BLaER1 (cell line): Measurements from ENCODE around the gene FLRT1.

Source experiments
- H3K27ac ChIP-seq: shearing (Covaris generic); formaldehyde crosslinking; 2 replicates; pipeline ENCODE4 v1.8.1; 2022
- H3K27me3 ChIP-seq: shearing (Covaris generic); formaldehyde crosslinking; 2 replicates; pipeline ENCODE4 v1.8.1; 2022
- H3K36me3 ChIP-seq: shearing (Covaris generic); formaldehyde crosslinking; 2 replicates; pipeline ENCODE4 v1.8.1; 2022
- H3K4me1 ChIP-seq: shearing (Covaris generic); formaldehyde crosslinking; 2 replicates; pipeline ENCODE4 v1.8.1; 2022
- H3K4me2 ChIP-seq: shearing (Covaris generic); formaldehyde crosslinking; 2 replicates; pipeline ENCODE4 v1.8.1; 2022
- H3K4me3 ChIP-seq: shearing (Covaris generic); formaldehyde crosslinking; 2 replicates; pipeline ENCODE4 v1.8.1; 2022
- H3K9ac ChIP-seq: shearing (Covaris generic); formaldehyde crosslinking; 2 replicates; pipeline ENCODE4 v1.8.1; 2022
- H3K9me3 ChIP-seq: shearing (Covaris generic); formaldehyde crosslinking; 2 replicates; pipeline ENCODE4 v1.8.1; 2022
- H4K20me1 ChIP-seq: shearing (Covaris generic); formaldehyde crosslinking; 2 replicates; pipeline ENCODE4 v1.8.1; 2022
- Cebpa-rat ChIP-seq: shearing (Covaris generic); IDR thresholded peaks from 2 replicates; pipeline ENCODE4 v1.8.1; 2022

The FLRT1 gene, protein sequence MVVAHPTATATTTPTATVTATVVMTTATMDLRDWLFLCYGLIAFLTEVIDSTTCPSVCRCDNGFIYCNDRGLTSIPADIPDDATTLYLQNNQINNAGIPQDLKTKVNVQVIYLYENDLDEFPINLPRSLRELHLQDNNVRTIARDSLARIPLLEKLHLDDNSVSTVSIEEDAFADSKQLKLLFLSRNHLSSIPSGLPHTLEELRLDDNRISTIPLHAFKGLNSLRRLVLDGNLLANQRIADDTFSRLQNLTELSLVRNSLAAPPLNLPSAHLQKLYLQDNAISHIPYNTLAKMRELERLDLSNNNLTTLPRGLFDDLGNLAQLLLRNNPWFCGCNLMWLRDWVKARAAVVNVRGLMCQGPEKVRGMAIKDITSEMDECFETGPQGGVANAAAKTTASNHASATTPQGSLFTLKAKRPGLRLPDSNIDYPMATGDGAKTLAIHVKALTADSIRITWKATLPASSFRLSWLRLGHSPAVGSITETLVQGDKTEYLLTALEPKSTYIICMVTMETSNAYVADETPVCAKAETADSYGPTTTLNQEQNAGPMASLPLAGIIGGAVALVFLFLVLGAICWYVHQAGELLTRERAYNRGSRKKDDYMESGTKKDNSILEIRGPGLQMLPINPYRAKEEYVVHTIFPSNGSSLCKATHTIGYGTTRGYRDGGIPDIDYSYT

DNA sequence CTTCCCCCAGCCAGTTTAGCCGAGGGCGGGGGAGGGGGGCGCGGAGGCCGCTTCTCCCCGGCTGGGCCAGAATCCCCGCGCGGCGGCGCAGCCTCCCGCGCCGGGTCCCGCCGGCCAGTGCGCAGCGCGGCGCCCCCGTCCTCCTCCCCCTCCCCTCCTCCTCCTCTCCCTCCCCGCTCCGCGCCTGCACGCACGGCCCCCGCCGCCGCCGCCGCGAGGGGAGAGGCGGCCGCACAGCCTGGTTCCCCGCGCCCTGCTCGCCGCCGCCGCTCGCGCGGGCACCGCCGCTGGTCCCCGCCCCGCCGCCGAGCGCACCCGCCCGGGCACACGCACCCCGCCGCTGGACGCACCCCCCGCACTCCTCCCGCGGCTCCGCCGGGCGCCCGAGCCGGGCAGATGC is at the start of gene FLRT1:
FLRT1 (plus strand) TSS at position 356 of the 400 bp plus-strand sequence. CDS start 80,337 bp downstream, outside the sequence.
- Histone ChIP-seq H3K27me3 (peaks cover 19% of the 10 kb centered on the region; the same call in 1 of the 2 replicates), H3K27ac (peak within 1 kb of the TSS; percentile 88), H3K36me3 (no peaks in the 10 kb centered on the region), H3K4me2 (peak within 1 kb of the TSS; percentile 97), H3K9me3 (no peaks in the 10 kb centered on the region), H3K4me3 (peak within 1 kb of the TSS; percentile 83), H3K9ac (peak within 1 kb of the TSS; percentile 86), H3K4me1 (peaks cover 78% of the 10 kb centered on the region), H4K20me1 (peaks cover 84% of the 10 kb centered on the region)
- no peak for TF ChIP-seq Cebpa-rat

DNA sequence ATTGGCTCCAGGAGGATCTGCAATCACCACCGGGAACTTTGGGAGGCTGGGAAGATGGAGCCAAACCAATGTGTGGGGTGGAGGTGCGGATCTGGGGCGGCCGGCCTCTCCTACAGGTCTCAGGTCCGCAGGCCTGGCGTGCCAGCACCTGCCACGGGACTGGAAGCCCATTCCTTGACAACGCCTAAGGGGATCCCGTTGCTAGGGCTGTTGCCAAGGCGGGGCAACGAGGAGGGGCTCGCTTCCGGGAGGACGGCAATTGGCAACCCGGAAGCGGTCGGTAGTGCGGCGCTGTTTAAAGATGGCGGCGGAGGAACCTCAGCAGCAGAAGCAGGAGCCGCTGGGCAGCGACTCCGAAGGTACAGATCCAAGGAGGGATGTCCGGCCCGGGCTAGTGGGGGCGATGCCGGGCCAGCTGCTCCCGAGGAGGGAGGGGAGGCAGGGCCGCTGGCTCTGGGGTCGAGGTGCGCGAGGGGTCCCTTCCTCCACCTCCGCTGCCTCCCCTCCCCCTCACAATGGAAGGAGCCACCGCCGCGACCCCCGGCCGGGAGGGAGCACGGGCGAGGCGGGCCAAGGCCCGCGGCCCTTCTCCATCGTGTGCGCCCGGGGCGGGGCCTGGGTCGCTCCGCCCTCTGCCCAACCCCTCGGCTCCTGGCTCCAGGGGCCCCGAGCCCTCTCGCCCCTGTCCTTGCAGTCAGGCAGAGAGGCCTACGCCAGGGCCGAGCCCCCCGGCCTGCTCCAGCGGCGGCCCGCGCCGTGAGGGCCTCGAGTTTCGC is 49.4 kb upstream of the FLRT1 start, which contains the start of gene OTUB1:
OTUB1 (plus strand) TSS at position 283 of the 776 bp plus-strand sequence; CDS start at position 302, 19 bp downstream.
- H3K27me3 ChIP-seq, result no peaks in the 10 kb centered on the region
- H3K9me3 ChIP-seq, result no peaks in the 10 kb centered on the region
- no peak for TF ChIP-seq Cebpa-rat
- H3K27ac ChIP-seq, result peak within 1 kb of the TSS; percentile 97
- peaks cover 47% of the 10 kb centered on the region for H4K20me1 ChIP-seq
- H3K36me3 ChIP-seq, result peaks cover 33% of the 10 kb centered on the region
- peaks cover 54% of the 10 kb centered on the region for H3K4me1 ChIP-seq
- H3K4me2 ChIP-seq, result peak within 1 kb of the TSS; percentile 93
- H3K9ac ChIP-seq, result peak within 1 kb of the TSS; percentile 96
- peak within 1 kb of the TSS; percentile 98 for H3K4me3 ChIP-seq

DNA sequence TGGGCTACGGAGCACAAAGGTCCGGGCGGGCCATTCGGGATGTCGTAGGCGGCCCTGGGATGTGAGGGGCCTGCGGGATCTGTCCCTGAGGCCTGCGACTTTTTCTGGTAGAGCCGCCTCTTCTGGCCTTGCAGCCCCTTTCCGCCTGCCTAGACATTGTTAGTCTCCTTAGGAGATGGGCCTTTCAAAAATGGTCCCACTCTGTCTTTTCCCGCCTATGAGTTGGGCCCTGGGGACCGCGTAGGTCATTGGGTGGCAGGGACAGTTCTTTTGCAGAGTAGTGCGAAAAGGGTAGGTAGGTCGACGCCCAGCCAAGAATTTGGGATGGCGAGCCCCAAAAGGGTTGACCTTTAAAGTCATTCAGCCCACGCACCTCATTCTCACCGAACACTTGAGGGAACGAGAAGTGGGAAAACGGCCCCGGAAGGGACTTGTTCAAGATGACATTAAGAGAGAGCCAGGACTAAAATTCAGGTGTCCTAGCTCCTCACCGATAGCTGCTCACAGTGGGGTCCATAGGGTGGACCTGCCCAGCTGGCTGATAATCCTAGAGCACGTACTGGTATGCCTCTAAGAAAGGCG is 48.7 kb upstream of the FLRT1 start:
- no peak for TF ChIP-seq Cebpa-rat
- Histone ChIP-seq H3K27ac (peak overlapping the region; percentile 97), H4K20me1 (peaks cover 54% of the 10 kb centered on the region), H3K4me2 (peak overlapping the region; percentile 93), H3K27me3 (no peaks in the 10 kb centered on the region), H3K4me3 (peak overlapping the region; percentile 98), H3K9me3 (no peaks in the 10 kb centered on the region), H3K36me3 (peaks cover 40% of the 10 kb centered on the region), H3K4me1 (peaks cover 47% of the 10 kb centered on the region), H3K9ac (peak overlapping the region; percentile 96)

DNA sequence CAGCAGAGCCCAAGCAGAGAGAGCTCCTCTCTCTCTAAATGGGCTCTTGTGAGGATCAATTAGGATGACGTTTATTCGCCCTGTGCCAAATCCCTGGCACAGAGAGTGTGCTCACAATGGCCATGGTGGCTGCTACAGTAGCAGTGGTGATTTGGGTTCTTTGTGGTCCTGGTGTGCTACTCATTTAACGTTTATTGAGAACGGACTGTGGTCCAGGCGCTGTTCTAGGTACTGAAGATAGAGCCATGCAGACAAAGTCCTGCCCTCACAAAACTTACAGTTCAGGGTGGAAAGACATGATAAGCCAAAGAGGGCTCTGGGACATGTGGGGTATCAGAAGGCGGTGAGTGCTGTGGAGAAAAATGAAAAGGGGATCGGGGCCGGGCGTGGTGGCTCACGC is 44.2 kb upstream of the FLRT1 start:
- peaks cover 45% of the 10 kb centered on the region for H3K4me1 ChIP-seq
- TF ChIP-seq Cebpa-rat, result no peak
- no peaks in the 10 kb centered on the region for H3K9me3 ChIP-seq
- H3K4me2 ChIP-seq, result no peak overlapping the region
- no peak overlapping the region for H3K9ac ChIP-seq
- H3K27ac ChIP-seq, result no peak overlapping the region
- H3K4me3 ChIP-seq, result no peak overlapping the region
- no peaks in the 10 kb centered on the region for H3K27me3 ChIP-seq
- peaks cover 87% of the 10 kb centered on the region for H4K20me1 ChIP-seq
- H3K36me3 ChIP-seq, result peaks cover 83% of the 10 kb centered on the region

DNA sequence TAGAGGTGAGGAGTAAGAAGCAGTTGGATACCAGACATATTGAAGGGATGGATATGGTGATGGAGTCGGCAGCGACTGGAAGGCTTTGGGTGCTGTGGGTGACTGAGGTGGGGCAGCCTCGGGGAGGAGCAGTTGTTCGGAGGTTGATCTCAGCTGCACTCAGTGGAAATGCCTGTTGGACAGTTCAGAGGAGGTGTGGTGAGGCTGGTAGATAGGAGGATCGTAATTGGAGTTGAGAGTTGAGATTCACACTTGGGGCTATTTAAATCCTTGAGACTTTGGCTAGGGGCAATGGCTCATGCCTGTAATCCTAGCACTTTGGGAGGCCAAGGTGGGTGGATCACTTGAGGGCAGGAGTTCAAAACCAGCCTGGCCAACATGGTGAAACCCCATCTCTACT is 42.6 kb upstream of the FLRT1 start:
- peaks cover 87% of the 10 kb centered on the region for H4K20me1 ChIP-seq
- H3K9ac ChIP-seq, result no peak overlapping the region

DNA sequence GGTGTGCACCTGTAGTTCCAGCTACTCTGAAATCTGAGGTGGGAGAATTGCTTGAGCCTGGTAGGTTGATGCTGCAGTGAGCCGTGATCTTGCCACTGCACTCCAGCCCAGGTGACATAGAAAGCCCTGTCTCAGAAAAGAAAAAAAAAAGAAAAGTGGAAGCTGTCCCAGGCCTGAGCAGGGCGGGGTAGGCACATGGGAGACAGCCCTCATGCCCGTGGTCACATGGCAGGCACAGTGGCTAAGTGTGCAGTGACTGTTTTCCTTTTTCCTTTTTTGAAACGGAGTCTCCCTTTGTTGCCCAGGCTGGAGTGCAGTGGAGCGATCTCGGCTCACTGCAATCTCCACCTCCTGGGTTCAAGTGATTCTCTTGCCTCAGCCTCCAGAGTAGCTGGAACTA is 41.7 kb upstream of the FLRT1 start:
- H4K20me1 ChIP-seq, result peaks cover 89% of the 10 kb centered on the region
- TF ChIP-seq Cebpa-rat, result no peak
- H3K36me3 ChIP-seq, result peaks cover 95% of the 10 kb centered on the region
- H3K27me3 ChIP-seq, result no peaks in the 10 kb centered on the region
- H3K4me3 ChIP-seq, result no peak overlapping the region
- peak overlapping the region; percentile 23; the same call in 1 of the 2 replicates for H3K9ac ChIP-seq
- peak overlapping the region; percentile 66 for H3K4me2 ChIP-seq
- no peaks in the 10 kb centered on the region for H3K9me3 ChIP-seq
- no peak overlapping the region for H3K27ac ChIP-seq
- peaks cover 53% of the 10 kb centered on the region for H3K4me1 ChIP-seq

More for the DNA sequence above, 42.6 kb upstream of the FLRT1 start:
- H3K9me3 ChIP-seq, result no peaks in the 10 kb centered on the region
- H3K27ac ChIP-seq, result no peak overlapping the region
- H3K4me2 ChIP-seq, result peak overlapping the region; percentile 66; the same call in 1 of the 2 replicates
- peaks cover 95% of the 10 kb centered on the region for H3K36me3 ChIP-seq
- no peak overlapping the region for H3K4me3 ChIP-seq
- H3K27me3 ChIP-seq, result no peaks in the 10 kb centered on the region
- peaks cover 47% of the 10 kb centered on the region for H3K4me1 ChIP-seq
- no peak for TF ChIP-seq Cebpa-rat

DNA sequence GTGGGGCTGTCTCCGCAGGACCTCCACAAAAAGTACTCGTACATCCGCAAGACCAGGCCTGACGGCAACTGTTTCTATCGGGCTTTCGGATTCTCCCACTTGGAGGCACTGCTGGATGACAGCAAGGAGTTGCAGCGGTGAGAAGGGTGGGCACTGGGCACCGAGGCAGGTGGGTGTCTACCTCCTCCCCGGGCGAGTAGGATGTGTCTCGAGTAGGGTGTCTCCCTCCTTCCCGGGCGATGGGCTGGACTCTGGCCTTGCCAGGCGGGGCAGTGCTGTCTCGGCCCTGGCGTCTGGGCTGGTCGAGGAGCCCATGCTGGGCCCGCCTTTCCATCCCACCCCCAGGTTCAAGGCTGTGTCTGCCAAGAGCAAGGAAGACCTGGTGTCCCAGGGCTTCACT is 39.2 kb upstream of the FLRT1 start:
- no peak overlapping the region for H3K4me3 ChIP-seq
- no peak overlapping the region for H3K27ac ChIP-seq
- no peak overlapping the region for H3K9ac ChIP-seq
- peaks cover 97% of the 10 kb centered on the region for H4K20me1 ChIP-seq
- H3K4me2 ChIP-seq, result no peak overlapping the region
- H3K4me1 ChIP-seq, result peaks cover 78% of the 10 kb centered on the region
- H3K36me3 ChIP-seq, result peaks cover 72% of the 10 kb centered on the region
- H3K9me3 ChIP-seq, result no peaks in the 10 kb centered on the region
- TF ChIP-seq Cebpa-rat, result no peak
- 0 out of 2 replicates have a peak, but pooled peaks cover 7% of the 10 kb centered on the region for H3K27me3 ChIP-seq

DNA sequence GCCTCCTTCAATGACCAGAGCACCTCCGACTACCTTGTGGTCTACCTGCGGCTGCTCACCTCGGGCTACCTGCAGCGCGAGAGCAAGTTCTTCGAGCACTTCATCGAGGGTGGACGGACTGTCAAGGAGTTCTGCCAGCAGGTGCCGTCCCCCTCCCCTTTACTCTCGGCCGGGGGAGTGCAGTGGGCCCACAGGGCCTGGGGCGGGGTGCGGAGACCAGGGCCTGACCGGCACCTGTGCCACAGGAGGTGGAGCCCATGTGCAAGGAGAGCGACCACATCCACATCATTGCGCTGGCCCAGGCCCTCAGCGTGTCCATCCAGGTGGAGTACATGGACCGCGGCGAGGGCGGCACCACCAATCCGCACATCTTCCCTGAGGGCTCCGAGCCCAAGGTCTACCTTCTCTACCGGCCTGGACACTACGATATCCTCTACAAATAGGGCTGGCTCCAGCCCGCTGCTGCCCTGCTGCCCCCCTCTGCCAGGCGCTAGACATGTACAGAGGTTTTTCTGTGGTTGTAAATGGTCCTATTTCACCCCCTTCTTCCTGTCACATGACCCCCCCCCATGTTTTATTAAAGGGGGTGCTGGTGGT is 38.5 kb upstream of the FLRT1 start:
- Histone ChIP-seq H3K4me3 (no peak overlapping the region), H3K27me3 (0 out of 2 replicates have a peak, but pooled peaks cover 7% of the 10 kb centered on the region), H3K27ac (peak overlapping the region; percentile 26; the same call in 1 of the 2 replicates), H4K20me1 (peaks cover 98% of the 10 kb centered on the region), H3K9me3 (no peaks in the 10 kb centered on the region), H3K9ac (peak overlapping the region; percentile 15), H3K36me3 (peaks cover 66% of the 10 kb centered on the region), H3K4me2 (peak overlapping the region; percentile 97), H3K4me1 (peaks cover 85% of the 10 kb centered on the region)
- TF ChIP-seq Cebpa-rat, result no peak
